Duodenal mucosa (tissue), 2 donors: ENCODE data around the gene TRAM2.

ENCODE experiments used
- H3K27ac ChIP-seq: one replicate; pipeline ENCODE4 v1.7.0; 2013; ENCODE audit warnings: low read depth, low read length
- H3K27me3 ChIP-seq, 2 donors: one replicate each; pipeline ENCODE4 v1.7.0; 2013; ENCODE audit warnings: low read length in 2 of 2, control low read depth in 1 of 2; ENCODE audit not compliant: insufficient read depth in 2 of 2, control insufficient read depth in 1 of 2
- H3K36me3 ChIP-seq, 2 donors: one replicate each; pipeline ENCODE4 v1.7.0; 2013; ENCODE audit warnings: low read length in 2 of 2, control low read depth in 1 of 2; ENCODE audit not compliant: insufficient read depth in 2 of 2, control insufficient read depth in 1 of 2
- H3K4me1 ChIP-seq, 2 donors: one replicate each; pipeline ENCODE4 v1.7.0; 2013; ENCODE audit warnings: low read length in 2 of 2, control low read depth in 1 of 2; ENCODE audit not compliant: insufficient read depth in 2 of 2, control insufficient read depth in 1 of 2
- H3K4me3 ChIP-seq, 2 donors: one replicate each; pipeline ENCODE4 v1.7.0; 2013; ENCODE audit warnings: low read length in 2 of 2, low read depth in 1 of 2
- H3K9ac ChIP-seq, 2 donors: one replicate each; pipeline ENCODE4 v1.7.0; 2013; ENCODE audit warnings: low read length in 2 of 2, low read depth in 1 of 2
- H3K9me3 ChIP-seq, 2 donors: one replicate each; pipeline ENCODE4 v1.7.0; 2013; ENCODE audit warnings: low read length in 2 of 2, control low read depth in 1 of 2; ENCODE audit not compliant: control insufficient read depth in 1 of 2

TRAM2 gene

DNA sequence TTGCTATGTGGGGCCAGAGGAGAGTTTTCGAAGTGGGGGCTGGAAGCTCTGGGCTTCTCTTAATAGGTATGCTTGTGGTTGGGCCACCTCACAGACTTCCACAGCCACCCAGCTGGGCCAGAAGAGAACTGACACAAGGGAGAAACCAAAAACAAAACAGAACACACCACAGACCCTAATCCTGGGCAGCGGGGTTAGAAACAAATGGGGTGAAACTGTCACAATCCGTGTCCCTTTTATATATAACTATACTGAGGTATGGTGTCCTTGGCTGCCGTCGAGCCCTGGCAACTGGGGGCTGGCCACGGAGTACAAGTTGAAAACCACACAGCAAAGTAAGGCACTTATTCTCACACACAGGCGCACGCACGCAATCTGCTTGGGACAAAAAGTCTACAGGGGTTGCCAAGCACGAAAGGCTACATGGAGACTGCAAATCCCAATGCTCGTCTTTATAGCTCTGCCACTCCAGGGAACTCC is 78.3 kb downstream of the TRAM2 start:
- no peak overlapping the region for H3K9ac ChIP-seq
- H3K27me3 ChIP-seq: no peaks in the 10 kb centered on the region
- peaks cover 6 to 15% of the 10 kb centered on the region in 2 donors for H3K36me3 ChIP-seq
- peaks cover 0 to 2% of the 10 kb centered on the region in 2 donors for H3K9me3 ChIP-seq
- peaks cover 10 to 11% of the 10 kb centered on the region in 2 donors for H3K4me1 ChIP-seq
- no peak overlapping the region for H3K4me3 ChIP-seq
- H3K27ac ChIP-seq: no peak overlapping the region

DNA sequence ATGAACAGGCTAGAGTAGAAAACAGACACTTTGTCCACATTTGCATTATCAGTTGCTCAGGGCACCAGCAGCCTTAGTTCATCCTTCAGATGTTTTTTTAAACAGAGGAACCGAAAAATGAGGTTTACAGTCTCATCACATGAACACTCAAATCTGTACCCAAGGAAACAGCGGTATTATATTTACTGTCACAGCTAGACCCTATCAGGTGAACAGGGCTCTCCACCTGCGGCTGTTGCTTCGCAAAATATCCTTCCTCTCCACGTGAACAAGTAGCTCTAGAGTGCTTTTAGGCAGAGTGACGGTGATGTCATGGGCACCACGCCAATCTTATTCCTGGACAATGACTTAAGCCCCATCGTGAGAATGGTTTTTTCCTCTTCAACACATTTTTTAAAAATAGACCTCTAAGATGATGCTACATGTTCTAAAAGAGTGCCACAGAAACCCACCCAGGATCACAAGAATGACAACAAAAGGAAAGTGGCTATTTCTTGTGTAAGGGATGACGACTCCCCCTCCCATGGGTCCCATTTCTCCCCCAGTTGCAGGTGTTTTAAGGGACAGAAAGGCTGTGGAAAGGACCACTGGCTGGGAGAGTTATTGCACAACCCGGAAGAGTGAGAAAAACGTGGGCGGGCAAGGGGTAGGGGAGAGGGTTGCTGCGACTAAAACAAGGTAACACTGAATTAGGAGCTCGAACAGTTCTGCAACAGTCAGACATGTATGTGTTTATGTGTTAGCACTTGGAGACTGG is 79.0 kb downstream of the TRAM2 start:
- Histone ChIP-seq H3K4me1 (peaks cover 3% of the 10 kb centered on the region in 2 donors), H3K27me3 (no peaks in the 10 kb centered on the region), H3K4me3 (no peak overlapping the region), H3K27ac (peak overlapping the region; percentile 65), H3K36me3 (peaks cover 6 to 13% of the 10 kb centered on the region in 2 donors), H3K9me3 (peaks cover 0 to 2% of the 10 kb centered on the region in 2 donors), H3K9ac (no peak overlapping the region)

DNA sequence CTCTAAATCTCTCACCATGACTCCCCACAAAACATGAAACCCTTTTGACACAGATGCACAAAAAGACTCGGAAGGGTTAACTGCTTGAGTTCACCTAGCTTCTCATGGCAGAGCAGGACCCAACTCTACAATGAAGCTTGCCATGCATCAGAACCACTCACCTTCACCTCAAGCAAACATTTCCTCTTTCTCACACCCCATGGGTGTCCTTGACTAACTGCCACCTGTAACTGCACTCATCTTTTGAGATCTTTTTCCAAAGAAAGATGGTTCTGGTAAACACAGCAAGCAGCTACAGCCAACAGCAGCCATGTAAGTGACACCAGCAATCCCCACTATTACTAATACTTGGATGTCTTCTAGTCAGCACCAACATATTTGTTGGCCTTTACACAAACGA is 80.2 kb downstream of the TRAM2 start:
- no peak overlapping the region for H3K4me3 ChIP-seq
- peaks cover 0 to 2% of the 10 kb centered on the region in 2 donors for H3K9me3 ChIP-seq
- no peaks in the 10 kb centered on the region for H3K4me1 ChIP-seq
- H3K36me3 ChIP-seq: peaks cover 0 to 1% of the 10 kb centered on the region in 2 donors
- H3K27ac ChIP-seq: no peak overlapping the region
- no peaks in the 10 kb centered on the region for H3K27me3 ChIP-seq
- H3K9ac ChIP-seq: no peak overlapping the region

DNA sequence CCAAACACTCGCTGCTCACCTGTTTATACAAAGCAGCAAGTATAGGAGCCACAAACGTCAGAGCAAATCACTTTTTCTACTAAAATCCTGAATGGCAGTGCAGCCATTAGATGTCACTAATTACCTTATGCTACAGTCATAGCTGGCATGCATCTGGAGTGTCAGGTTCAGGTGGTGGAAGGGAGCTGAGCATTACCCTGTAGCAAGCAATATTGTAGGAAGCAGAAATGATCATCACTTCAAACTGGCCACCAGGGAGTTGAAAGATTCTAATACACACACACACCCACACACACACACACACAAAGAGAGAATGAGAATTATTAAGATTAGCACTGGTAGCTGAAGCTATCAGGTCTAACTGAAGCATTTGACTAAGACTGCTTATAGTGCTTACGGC is 80.9 kb downstream of the TRAM2 start:
- Histone ChIP-seq H3K27me3 (no peaks in the 10 kb centered on the region), H3K9me3 (peaks cover 0 to 2% of the 10 kb centered on the region in 2 donors), H3K36me3 (no peaks in the 10 kb centered on the region), H3K9ac (no peak overlapping the region), H3K27ac (no peak overlapping the region), H3K4me1 (no peaks in the 10 kb centered on the region), H3K4me3 (no peak overlapping the region)

DNA sequence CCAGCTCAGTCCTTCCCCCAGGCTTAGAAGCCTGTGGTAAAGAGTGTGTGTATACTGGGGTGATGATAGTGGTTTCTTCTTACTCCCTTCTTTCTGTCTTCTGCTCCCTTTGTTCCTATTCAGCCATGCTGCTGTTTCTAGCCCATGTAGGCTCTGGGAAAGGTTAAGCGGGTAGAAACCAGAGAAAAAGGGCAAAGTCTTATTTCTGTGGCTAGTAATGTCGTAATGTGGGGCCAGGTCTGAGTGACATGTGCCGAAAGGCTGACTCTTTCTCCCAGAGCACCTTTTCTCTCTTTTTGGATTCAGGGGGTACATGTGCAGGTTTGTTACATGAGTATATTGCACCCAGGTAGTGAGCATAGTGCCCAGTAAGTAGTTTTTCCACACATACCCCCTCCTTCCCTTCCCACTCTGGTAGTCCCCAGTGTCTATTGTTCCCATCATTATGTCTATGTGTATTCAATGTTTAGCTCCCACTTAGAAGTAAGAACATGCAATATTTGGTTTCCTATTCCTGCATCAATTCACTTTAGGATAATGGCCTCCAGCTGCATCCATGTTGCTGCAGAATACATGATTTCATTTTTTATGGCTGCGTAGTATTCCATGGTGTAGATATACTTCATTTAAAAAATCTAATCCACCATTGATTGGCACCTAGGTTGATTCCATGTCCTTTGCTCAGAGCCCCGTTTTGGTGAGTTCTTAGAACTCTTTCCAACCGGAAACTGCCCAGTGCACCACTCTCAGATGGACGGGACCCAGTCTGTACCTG is 82.4 kb downstream of the TRAM2 start:
- Histone ChIP-seq H3K4me1 (no peaks in the 10 kb centered on the region), H3K36me3 (no peaks in the 10 kb centered on the region), H3K4me3 (no peak overlapping the region), H3K9me3 (peaks cover 0 to 2% of the 10 kb centered on the region in 2 donors), H3K27me3 (no peaks in the 10 kb centered on the region), H3K27ac (no peak overlapping the region), H3K9ac (no peak overlapping the region)

DNA sequence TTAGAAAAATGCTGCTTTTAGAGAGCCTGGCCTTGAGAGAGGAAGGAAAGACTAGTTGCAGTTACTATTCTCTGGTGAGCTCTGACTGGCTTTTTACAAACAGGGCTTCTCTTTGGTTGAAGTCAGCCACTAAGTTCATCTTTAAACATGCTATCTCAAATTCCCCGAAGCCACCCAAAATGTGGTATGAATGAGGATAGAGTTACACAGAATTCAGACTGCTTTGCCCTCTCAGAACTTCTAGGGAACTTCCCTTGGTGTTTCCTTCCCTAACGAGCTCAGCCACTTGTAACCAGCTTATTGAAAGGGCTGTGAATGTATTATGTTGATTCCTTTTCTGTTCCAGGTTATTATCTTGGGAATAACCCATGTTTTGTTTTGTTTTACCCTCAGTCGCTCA is 83.2 kb downstream of the TRAM2 start:
- H3K4me1 ChIP-seq: no peaks in the 10 kb centered on the region
- H3K27me3 ChIP-seq: no peaks in the 10 kb centered on the region
- H3K9me3 ChIP-seq: peaks cover 0 to 2% of the 10 kb centered on the region in 2 donors
- H3K36me3 ChIP-seq: no peaks in the 10 kb centered on the region
- no peak overlapping the region for H3K4me3 ChIP-seq
- H3K27ac ChIP-seq: no peak overlapping the region
- no peak overlapping the region for H3K9ac ChIP-seq

DNA sequence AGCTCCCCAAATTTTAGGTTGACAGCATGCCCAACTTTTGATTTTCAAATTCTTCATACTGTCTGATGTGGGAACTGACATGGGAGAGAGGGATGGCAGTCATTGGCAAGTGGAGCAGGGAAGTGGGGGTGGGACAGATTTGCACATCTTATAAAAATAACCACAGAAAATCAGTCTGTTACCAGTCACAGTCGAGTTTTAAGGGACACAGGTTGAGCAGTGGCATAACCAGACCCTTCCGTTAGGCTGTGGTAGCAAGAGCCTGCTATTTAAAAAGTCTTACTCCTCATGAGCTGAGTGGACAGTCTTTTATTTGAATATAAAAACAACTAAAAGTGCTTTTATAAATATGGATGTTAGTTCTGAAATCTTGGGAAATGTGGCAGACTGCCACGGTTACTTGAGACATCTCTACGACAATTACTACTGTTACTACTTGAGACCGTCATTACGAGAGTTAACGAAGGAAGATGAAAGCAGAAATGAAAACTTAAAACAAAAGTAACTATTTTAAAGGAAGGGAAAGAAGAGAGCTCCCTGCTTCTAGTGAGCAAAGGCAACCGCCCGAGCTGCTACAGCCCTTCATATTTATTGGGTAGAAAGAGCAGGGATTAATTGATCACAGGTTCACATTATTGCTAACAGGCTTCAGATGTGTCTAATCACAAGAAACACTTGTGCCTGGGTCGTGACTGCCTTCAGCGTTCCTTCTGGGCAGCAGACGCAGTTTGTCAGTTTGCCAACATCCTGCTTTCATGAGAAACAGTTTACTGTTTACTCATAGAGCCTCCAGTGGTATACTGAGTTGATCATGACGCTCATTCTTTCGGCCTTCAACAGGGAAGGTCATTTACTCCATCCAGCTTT is 85.4 kb downstream of the TRAM2 start:
- H3K4me3 ChIP-seq: no peak overlapping the region

DNA sequence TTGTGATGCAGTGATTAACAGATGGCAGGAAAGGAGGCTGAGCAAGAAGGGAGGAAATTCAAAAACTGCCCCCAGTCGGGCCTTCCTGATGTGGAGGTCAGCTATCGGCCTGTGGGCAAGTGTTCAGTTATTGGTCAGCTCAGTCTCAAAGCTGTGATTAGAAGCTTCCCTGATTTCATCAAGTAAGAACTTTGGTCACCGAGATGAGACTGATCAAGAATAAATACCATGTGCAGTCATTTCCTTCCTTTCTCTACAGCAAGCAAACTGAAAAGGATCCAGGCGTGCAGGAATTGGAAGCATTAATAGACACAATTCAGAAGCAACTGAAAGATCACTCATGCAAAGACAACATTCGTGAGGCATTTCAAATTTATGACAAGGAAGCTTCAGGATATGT is 87.0 kb downstream of the TRAM2 start:
- Histone ChIP-seq H3K9me3 (peaks cover 0 to 2% of the 10 kb centered on the region in 2 donors), H3K27me3 (no peaks in the 10 kb centered on the region), H3K4me1 (no peaks in the 10 kb centered on the region), H3K9ac (no peak overlapping the region), H3K27ac (no peak overlapping the region), H3K4me3 (no peak overlapping the region), H3K36me3 (no peaks in the 10 kb centered on the region)

More for the DNA sequence above, 85.4 kb downstream of the TRAM2 start:
- H3K27me3 ChIP-seq: no peaks in the 10 kb centered on the region
- H3K36me3 ChIP-seq: no peaks in the 10 kb centered on the region
- no peaks in the 10 kb centered on the region for H3K4me1 ChIP-seq
- peak overlapping the region; percentile 41 for H3K27ac ChIP-seq
- peaks cover 0 to 2% of the 10 kb centered on the region in 2 donors for H3K9me3 ChIP-seq
- H3K9ac ChIP-seq: no peak overlapping the region

DNA sequence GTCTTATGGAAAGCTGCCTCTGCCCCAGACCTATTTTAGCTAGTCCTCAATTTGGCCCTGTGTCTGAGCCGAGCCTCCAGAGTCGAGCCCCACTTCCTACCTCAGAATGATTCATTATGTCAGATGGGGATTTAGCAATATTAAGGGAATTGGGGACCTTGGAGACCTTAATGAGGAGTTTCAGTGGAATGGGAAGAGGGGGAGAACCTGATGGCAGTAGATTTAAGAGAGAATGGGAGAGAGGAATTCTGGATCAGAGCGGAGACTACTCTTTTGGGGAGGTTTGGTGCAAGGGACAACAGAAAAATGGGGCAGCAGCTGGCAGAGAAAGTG is 93.2 kb downstream of the TRAM2 start:
- H3K4me1 ChIP-seq: peaks cover 7 to 12% of the 10 kb centered on the region in 2 donors
- H3K4me3 ChIP-seq: no peak overlapping the region
- no peaks in the 10 kb centered on the region for H3K9me3 ChIP-seq
- H3K27ac ChIP-seq: no peak overlapping the region
- H3K27me3 ChIP-seq: no peaks in the 10 kb centered on the region
- H3K36me3 ChIP-seq: no peaks in the 10 kb centered on the region
- no peak overlapping the region for H3K9ac ChIP-seq
